Stimulated activated naive CD8-positive, alpha-beta T cell treated with anti-CD3 and anti-CD28 coated beads, Interleukin-15, amount 100 ng/mL, for 72 hours (primary cell): ENCODE data around the gene SCAMP2.

ENCODE experiments used
- ATAC-seq: fragments of 150-1000 bp; cut with Tn5 transposase; 2 replicates; pipeline ENCODE4 v1.10.0; 2021; ENCODE audit warnings: mild to moderate bottlenecking, moderate library complexity
- DNase-seq, 2 donors: peaks; one replicate each; pipeline ENCODE4 v3.0.0; 2021 to 2022
- H3K27ac Mint-ChIP-seq, 2 donors: one replicate each; pipeline ENCODE4 v1.8.0; 2022; ENCODE audit warnings: mild to moderate bottlenecking in 2 of 2, mixed read lengths in 2 of 2, moderate library complexity in 2 of 2
- H3K27me3 Mint-ChIP-seq: one replicate; pipeline ENCODE4 v1.8.0; 2022; ENCODE audit warnings: mixed read lengths
- H3K4me1 Mint-ChIP-seq: one replicate; pipeline ENCODE4 v1.8.0; 2022; ENCODE audit warnings: mild to moderate bottlenecking, mixed read lengths
- H3K4me3 Mint-ChIP-seq, 2 donors: one replicate each; pipeline ENCODE4 v1.8.0; 2022; ENCODE audit warnings: mild to moderate bottlenecking in 2 of 2, mixed read lengths in 2 of 2, moderate library complexity in 1 of 2
- H3K9me3 Mint-ChIP-seq, 2 donors: one replicate each; pipeline ENCODE4 v1.8.0; 2022; ENCODE audit warnings: mixed read lengths in 2 of 2

Gene SCAMP2

DNA sequence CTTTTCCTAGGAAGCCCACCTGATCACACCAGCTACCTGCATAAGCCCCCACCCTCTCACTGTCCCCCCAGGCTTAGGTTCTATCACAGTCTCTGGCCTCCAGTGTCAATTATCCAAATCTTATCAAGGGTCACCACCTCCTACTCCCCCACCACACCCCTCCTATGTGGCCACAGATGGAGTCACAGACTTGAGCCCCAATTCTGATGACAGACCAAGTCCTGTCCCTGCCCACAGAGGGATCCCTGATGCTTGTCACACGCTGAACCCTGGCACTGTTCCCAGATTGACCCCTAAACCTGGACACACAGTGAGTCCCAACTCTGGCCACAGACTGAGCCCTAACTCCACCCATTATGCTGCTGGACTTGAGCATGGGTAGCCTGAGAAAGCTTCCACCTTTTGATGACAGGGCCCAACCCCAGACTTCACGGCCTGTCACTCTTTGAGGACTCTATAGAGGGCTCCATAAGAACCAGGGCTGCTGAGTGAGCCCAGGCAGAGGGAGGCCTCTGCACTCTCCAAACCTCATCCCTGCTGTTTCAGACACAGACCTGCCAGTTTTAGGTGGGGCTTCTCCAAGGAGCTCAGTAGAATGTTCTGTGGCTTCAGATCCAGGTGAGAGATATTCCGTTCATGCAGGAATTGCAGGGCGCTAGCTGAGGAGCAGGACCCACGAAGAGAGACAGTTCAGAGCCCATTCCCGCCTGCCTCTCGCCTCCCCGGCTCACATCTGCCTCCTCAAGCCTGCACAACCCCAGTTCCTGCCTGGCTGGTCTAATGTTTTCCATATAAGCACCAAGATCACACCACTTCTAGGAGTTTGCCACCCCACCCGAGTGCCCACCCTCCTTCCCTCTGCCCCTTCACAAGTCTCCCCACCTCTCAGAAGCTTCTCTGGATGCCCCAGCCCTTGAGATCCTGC is 32.1 kb downstream of the SCAMP2 start:
- ATAC-seq (no peak), DNase-seq (no peak)
- H3K4me3 Mint-ChIP-seq = peak overlapping the region; percentile 90 to 95
- no peaks in the 10 kb centered on the region for H3K9me3 Mint-ChIP-seq
- peak overlapping the region; percentile 67 to 79 for H3K27ac Mint-ChIP-seq
- H3K27me3 Mint-ChIP-seq = no peaks in the 10 kb centered on the region
- H3K4me1 Mint-ChIP-seq = peaks cover 52% of the 10 kb centered on the region

DNA sequence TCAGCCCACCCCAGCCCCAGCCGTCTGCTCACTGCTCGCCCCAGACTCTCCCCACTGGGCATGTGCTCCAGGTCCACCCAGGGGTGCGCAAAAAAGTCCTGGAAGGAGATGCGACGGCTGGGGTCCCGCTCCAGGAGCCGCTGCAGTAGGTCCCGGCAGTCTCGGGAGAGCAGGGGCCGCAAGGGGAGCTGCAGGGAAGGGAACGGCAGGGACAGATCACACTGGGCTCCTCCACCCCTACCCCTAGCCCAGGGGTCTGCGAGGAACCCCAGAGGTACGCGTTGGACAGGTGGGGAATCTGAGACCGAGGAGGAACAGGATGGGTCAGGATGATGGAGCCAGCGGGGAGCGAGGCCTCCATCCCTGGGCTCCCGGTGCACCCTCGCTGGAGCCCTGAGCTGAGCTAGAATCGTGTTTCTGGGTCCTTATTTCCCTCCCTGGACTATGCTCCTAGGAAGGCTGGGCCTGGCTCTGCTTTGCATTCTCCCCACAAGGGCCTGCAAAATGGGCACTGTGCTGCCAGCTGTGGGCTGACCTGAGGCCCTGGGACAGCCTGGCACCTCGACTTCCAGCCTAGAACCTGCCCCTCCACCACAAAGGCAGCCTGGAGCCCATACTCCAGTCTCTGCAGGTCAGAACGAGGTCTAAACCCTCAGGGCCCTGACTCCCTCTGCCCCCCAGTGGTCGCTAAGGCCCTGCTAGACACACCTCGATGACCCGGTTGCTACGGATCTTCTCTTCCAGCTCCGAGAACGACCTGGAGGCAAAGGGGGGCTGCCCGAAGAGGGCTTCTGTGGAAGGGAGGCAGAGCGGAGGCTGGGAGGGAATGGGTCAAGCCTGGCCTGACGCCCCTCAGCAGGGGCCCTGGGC is 33.4 kb downstream of the SCAMP2 start:
- H3K4me1 Mint-ChIP-seq = peaks cover 48% of the 10 kb centered on the region
- no peak for ATAC-seq
- H3K9me3 Mint-ChIP-seq = no peaks in the 10 kb centered on the region
- no peaks in the 10 kb centered on the region for H3K27me3 Mint-ChIP-seq
- no peak for DNase-seq
- no peak overlapping the region for H3K4me3 Mint-ChIP-seq
- no peak overlapping the region for H3K27ac Mint-ChIP-seq

- DNase-seq = no peak
- Mint-ChIP-seq H3K4me1 (peaks cover 40% of the 10 kb centered on the region), H3K4me3 (no peak overlapping the region), H3K27ac (no peak overlapping the region), H3K27me3 (no peaks in the 10 kb centered on the region), H3K9me3 (no peaks in the 10 kb centered on the region)
- no peak for ATAC-seq
Measured at GRCh38 chr15:74838746-74839525, 34.2 kb downstream of the SCAMP2 start.

DNA sequence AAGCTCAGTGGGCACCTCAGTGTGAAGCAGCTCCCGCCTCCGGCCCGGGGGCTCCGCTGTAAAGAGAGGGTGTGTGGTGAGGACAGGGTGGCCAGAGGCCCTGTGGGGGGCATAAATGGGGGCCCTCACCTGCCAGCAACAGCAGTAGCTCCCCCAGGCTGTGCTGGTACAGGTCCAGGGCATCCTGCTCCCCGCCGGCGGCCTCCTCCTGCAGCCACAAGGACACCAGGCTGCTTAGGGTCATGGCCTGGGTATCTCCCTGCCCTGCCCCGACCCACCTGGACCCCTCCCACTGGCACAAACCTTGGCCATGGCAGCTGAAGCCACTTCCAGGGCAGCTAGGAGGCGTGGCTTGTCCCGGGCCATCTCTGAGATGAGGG is 35.0 kb downstream of the SCAMP2 start:
- Mint-ChIP-seq H3K27me3 (no peaks in the 10 kb centered on the region), H3K27ac (peak overlapping the region in 1 of 2 donors; percentile 19), H3K9me3 (no peaks in the 10 kb centered on the region), H3K4me1 (peaks cover 33% of the 10 kb centered on the region), H3K4me3 (no peak overlapping the region)
- DNase-seq = no peak
- ATAC-seq = no peak

DNA sequence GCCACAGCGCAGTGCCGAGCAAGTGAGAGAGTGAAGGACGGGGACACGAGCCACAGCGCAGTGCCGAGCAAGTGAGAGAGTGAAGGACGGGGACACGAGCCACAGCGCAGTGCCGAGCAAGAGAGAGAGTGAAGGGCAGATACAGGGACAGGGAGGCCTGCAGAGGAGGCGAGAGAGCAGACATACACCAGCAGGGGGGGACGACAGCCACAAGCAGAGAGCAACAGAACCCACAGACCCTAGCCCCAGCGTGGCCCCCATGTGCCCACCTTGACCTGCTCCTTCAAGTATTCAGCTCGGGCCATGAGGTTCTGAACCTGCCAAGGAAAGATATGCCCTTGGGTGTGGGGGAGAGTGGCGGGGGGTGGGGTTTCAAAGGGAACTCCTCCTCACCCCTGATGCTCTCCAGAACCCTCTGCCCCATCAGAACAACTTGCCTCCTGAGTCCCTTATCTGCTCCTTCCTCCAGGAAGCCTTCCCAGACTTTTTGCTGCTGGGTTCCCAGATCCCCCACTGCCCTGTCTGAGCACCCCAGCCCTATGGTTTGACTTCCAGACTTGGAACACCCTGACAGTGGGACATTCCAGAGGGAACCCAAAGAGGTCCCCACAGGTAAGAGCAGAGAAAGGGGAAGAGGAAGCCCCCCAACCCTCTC is 35.6 kb downstream of the SCAMP2 start:
- DNase-seq = no peak
- Mint-ChIP-seq H3K9me3 (no peaks in the 10 kb centered on the region), H3K27me3 (no peaks in the 10 kb centered on the region), H3K27ac (peak overlapping the region; percentile 19 to 61), H3K4me1 (peaks cover 30% of the 10 kb centered on the region), H3K4me3 (no peak overlapping the region)
- ATAC-seq = no peak

DNA sequence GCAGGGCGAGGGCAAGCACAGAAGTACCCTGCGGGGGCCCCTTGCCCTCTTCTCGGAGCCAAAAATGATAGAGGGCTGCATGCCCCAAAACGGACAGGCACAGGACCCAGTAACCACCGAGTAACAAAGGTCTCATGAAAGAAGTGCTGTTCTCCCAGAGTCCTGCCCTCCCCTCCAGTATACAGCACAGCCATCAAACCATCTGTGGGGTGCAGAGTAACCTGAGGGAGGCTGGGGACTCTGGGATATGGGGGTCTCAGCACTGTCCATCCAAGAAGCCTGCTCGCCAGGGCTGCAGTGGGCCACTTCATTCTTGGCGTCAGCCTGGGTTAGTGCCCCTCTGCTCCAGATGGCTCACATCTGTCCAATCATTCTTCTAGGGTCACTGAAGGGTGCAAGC is 36.3 kb downstream of the SCAMP2 start:
- Mint-ChIP-seq H3K27me3 (no peaks in the 10 kb centered on the region), H3K9me3 (no peaks in the 10 kb centered on the region), H3K27ac (no peak overlapping the region), H3K4me1 (peaks cover 23% of the 10 kb centered on the region), H3K4me3 (no peak overlapping the region)
- ATAC-seq = no peak
- DNase-seq = no peak

GRCh38 chr15:74835312-74835823 is 37.8 kb downstream of the SCAMP2 start:
- no peak overlapping the region for H3K27ac Mint-ChIP-seq

GRCh38 chr15:74833376-74834107 is 39.6 kb downstream of the SCAMP2 start:
- no peak for DNase-seq
- H3K4me1 Mint-ChIP-seq = peaks cover 10% of the 10 kb centered on the region
- H3K4me3 Mint-ChIP-seq = no peak overlapping the region
- no peak for ATAC-seq
- H3K27ac Mint-ChIP-seq = no peak overlapping the region
- H3K9me3 Mint-ChIP-seq = no peaks in the 10 kb centered on the region
- peaks cover 17% of the 10 kb centered on the region for H3K27me3 Mint-ChIP-seq

More at GRCh38 chr15:74835312-74835823, 37.8 kb downstream of the SCAMP2 start:
- DNase-seq (peak in 1 of 2 donors; percentile 42), ATAC-seq (peak; percentile 41)
- peaks cover 8% of the 10 kb centered on the region for H3K27me3 Mint-ChIP-seq
- no peak overlapping the region for H3K4me3 Mint-ChIP-seq
- H3K9me3 Mint-ChIP-seq = no peaks in the 10 kb centered on the region
- peaks cover 10% of the 10 kb centered on the region for H3K4me1 Mint-ChIP-seq

- ATAC-seq (no peak), DNase-seq (no peak)
- Mint-ChIP-seq H3K9me3 (no peaks in the 10 kb centered on the region), H3K27ac (peak overlapping the region in 1 of 2 donors; percentile 68), H3K27me3 (peaks cover 24% of the 10 kb centered on the region), H3K4me3 (no peak overlapping the region), H3K4me1 (peaks cover 10% of the 10 kb centered on the region)
Measured at GRCh38 chr15:74832826-74833225, 40.3 kb downstream of the SCAMP2 start.

DNA sequence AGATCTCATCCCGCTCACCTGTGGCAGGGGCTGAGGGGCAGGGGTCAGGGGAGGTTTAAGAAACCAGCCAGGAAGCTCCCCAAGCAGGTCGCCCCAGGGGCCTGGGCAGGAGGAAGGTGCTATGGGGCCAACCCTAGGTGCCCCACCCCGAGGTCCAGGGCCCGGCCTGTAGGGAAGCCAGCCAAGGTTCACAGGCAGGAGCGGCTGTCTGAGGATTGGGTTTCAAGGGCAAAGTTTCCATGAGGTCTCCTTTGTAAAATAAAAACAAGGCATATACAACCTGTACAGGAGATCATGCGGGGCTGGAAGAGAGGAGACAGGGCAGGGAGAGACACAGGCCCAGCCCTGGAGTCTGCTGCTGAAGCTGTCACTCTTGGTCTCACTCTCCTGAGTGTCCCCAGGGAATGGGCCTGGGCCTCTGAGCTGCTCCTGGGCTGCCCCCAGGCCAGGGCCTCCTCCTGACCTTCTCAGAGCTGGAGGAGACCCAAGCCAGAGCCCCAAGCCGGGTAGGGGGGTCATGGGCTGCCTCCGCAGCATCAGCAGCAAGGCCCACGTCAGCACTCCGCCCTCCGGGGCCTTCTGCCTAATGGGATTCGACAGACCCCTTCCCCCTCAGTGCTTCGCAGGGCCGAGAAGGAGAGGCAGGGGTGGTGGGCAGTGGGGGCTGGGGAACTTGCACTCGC is 41.2 kb downstream of the SCAMP2 start:
- Mint-ChIP-seq H3K27me3 (peaks cover 33% of the 10 kb centered on the region), H3K9me3 (no peaks in the 10 kb centered on the region), H3K27ac (no peak overlapping the region), H3K4me3 (no peak overlapping the region), H3K4me1 (peaks cover 10% of the 10 kb centered on the region)
- DNase-seq (no peak), ATAC-seq (no peak)

- peaks cover 17% of the 10 kb centered on the region for H3K4me1 Mint-ChIP-seq
- H3K27me3 Mint-ChIP-seq = peaks cover 44% of the 10 kb centered on the region
- no peak overlapping the region for H3K4me3 Mint-ChIP-seq
- no peak for ATAC-seq
- H3K27ac Mint-ChIP-seq = no peak overlapping the region
- no peak for DNase-seq
- no peaks in the 10 kb centered on the region for H3K9me3 Mint-ChIP-seq
Measured at GRCh38 chr15:74830868-74831267, 42.3 kb downstream of the SCAMP2 start.

DNA sequence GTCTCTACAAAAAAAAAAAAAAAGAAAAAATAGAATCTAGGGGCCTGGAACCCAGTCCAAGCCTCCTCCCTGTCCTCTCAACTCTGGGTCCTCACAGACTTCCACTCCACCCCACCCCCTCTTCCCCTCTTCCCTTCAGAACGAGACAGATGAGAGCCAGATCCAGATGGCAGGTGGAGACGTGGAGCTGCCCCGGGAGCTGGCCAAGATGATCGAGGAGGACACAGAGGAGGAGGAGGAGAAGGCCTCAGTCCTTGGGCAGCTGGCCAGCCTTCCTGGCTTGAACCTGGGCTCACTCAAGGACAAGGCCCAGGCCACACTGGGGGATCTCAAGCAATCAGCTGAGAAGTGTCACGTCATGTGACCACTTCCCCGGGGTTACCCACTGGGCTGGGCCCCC is 43.2 kb downstream of the SCAMP2 start:
- ATAC-seq = no peak
- Mint-ChIP-seq H3K4me1 (peaks cover 9% of the 10 kb centered on the region), H3K27ac (no peak overlapping the region), H3K4me3 (no peak overlapping the region), H3K9me3 (no peaks in the 10 kb centered on the region), H3K27me3 (peaks cover 52% of the 10 kb centered on the region)
- DNase-seq = no peak

DNA sequence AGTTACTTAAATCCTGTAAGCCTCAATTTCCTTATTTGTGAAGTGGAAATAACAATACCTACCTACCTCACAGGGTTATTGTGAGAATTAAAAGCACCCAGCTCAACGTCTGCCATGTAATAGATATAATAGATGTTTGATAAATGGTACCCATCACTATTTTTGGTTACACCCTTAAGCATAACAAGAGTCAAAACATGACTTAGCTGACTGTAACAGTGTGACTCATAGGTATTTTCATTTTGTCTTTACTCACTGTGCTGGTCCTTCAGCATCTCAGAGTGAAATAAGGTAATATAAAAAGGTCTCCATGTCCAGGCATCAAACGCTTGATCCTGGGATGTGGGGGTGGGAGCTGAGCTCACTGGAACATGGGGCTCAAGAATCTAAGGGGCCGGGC is 43.7 kb downstream of the SCAMP2 start:
- Mint-ChIP-seq H3K4me1 (peaks cover 7% of the 10 kb centered on the region), H3K4me3 (no peak overlapping the region), H3K27ac (no peak overlapping the region), H3K9me3 (no peaks in the 10 kb centered on the region), H3K27me3 (peaks cover 57% of the 10 kb centered on the region)
- ATAC-seq (peak; percentile 75), DNase-seq (no peak)

- no peaks in the 10 kb centered on the region for H3K9me3 Mint-ChIP-seq
- H3K27me3 Mint-ChIP-seq = peaks cover 64% of the 10 kb centered on the region
- H3K27ac Mint-ChIP-seq = no peak overlapping the region
- DNase-seq (no peak), ATAC-seq (no peak)
- H3K4me1 Mint-ChIP-seq = peaks cover 7% of the 10 kb centered on the region
- H3K4me3 Mint-ChIP-seq = no peak overlapping the region
Measured at GRCh38 chr15:74828835-74829234, 44.3 kb downstream of the SCAMP2 start.
